NOMO-1 treated with DMSO at 0.1 percent for 48 hours (cell line): ENCODE results near the gene HS2ST1.
"Not testable (repeated sequence)": the region's sequence is repeated elsewhere in the genome, so short reads cannot be mapped to it uniquely, and the experiment has no call there.

Experiments
- DNase-seq: peaks from one replicate; lab custom pipeline; 2025; ENCODE audit not compliant: unreplicated experiment; lab: John Stamatoyannopoulos, UW

Gene HS2ST1

DNA sequence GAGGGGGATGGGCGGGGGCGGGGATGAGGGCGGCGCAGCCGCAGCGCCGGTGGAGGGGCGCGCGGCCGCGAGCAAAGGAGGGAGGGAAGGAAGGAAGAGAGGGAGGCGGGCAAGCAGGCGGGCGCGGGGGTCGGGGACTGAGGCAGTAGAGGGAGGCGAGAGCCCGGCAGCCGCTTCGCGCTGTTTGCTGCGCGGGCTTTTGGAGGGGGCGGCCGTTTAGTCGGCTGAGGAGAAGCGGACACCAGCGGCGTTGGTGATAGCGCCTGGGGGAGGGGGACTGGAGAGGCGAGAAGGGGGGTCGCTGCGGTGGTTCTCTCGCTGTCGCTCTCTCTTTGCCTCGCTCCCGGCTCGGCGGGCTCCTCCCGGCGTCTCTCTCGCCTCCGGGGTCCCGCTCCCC, at the start of gene HS2ST1:
TSS of gene HS2ST1 (plus strand) at position 35 of the 397 bp plus-strand sequence.
- no peak for DNase-seq

DNA sequence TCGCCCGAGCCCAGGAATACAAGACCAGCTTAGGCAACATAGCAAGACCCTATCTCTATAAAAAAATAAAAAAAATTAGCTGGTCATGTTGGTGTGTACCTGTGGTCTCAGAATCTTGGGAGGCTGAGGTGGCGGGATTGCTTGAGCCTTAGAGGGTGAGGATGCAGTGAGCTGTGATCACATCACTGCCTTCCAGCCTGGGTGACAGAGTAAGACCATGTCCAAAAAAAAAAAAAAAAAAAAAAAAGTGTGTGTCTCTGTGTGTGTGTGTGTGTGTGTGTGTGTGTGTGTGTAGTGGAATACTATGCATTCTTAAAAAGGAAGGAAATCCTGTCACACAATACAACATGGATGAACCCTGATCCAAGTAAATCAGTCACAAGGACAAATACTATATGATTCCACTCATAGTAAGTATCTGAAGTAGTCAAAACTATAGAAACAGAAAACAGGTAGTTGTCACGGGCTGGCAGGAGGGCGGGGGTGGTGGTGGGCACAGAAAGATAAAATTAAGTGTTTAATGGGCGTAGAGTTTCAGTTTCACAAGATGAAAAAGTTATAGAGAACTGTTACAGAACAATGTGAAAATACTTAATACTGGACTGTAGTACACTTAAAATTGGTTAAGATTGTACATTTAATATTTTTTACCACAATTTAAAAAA, 48.3 kb upstream of the HS2ST1 start:
- DNase-seq: no peak

DNA sequence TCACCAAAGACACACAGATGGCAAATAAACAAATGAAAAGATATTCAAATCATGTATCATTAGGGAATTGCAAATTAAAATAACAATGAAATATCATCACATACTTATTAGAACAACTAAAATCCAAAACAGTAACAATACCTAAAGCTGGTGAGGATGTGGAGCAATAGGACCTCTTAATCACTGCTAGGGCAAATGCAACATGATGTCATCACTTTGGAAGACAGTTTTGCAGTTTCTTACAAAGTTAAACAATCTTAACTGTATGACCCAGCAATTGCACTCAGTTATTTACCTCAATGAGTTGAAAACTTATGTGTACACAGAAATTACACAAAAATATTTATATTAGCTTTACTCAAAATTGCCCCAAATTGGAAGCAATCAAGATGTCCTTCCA, 47.8 kb upstream of the HS2ST1 start:
- no peak for DNase-seq

DNA sequence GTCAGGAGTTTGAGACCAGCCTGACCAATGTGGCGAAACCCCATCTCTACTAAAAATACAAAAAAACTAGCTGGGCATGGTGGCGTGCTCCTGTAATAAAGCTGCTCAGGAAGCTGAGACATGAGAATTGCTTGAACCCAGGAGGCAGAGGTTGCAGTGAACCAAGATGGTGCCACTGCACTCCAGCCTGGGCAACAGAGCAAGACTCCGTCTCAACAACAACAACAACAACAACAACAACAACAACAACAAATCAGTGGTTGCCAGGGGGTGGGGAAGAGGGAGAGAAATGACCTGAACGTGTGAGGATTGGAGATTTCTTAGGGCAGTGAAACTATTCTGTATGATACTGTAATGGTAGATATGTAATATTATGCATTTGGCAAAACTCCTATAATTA, 47.2 kb upstream of the HS2ST1 start:
- DNase-seq: not testable (repeated sequence)

DNA sequence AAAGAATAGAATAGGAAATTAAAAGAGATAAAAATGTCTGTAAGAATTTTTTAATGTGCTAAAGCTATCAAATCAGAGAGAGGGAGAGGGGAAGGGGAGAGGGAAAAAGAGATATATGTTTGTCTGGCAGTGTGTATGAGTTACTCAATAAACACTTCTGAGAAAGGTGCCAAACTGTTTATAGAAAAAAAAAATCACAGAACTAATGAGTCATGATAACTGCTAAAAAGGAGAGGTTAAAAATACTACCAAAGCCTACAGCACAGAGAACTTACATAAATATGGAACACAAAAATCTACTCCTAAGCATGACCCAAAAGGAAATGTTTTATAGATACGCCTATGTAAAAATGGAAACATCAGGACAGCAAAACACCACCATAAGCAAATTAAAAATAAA, 46.0 kb upstream of the HS2ST1 start:
- peak; percentile 6 for DNase-seq

DNA sequence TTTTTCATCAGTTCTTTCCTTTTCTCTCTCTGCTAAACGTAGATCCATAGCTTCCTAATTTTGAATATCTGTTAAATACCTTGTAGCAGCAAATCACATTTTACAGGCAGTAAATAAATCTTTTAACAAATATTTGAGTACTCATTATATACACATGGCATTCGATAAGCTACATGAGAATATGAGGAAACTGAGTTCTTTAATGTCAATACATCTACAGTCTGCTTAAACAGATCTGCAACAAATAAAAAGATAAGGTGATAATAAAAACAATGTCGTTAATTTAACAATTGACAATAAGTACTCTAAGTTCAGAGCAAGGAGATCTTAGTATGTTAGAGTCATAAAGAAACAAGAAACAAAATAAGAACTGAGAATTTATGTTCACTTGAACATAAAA, 43.4 kb upstream of the HS2ST1 start:
- no peak for DNase-seq

DNA sequence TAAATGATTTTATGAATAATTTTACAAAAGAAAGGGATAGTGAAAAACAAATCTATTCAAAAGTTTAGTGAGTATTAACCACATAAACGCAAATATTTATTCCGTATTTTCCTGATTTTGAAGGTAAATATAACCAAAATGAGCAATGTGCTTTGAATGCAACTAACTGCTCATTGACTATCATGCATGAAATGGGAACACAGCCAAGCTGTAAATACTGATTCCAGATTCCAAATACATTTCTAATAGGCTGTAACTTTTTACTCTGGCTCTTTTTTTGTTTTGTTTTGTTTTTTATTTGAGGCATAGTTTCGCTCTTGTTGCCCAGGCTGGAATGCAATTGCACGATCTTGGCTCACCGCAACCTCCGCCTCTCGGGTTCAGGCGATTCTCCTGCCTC, 42.3 kb upstream of the HS2ST1 start:
- no peak for DNase-seq

DNA sequence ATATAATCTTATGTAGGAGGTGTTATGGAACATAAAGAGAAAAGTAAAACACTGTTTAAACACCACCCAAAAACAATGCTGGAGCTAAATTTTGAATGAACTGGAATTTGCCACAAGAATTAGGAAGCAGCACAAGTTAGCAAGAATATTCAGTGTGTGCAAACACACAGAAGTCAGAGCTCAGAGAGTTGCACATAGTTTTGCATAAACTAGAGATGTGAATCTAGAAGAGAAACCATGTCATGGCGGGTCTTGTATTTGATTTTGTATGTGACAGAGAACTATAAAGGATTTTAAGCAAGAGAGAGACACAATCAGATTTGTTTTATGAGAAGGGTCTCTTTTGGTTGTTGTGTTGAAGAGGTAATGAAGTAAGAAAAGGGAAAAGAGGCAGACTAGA, 38.7 kb upstream of the HS2ST1 start:
- DNase-seq: no peak

DNA sequence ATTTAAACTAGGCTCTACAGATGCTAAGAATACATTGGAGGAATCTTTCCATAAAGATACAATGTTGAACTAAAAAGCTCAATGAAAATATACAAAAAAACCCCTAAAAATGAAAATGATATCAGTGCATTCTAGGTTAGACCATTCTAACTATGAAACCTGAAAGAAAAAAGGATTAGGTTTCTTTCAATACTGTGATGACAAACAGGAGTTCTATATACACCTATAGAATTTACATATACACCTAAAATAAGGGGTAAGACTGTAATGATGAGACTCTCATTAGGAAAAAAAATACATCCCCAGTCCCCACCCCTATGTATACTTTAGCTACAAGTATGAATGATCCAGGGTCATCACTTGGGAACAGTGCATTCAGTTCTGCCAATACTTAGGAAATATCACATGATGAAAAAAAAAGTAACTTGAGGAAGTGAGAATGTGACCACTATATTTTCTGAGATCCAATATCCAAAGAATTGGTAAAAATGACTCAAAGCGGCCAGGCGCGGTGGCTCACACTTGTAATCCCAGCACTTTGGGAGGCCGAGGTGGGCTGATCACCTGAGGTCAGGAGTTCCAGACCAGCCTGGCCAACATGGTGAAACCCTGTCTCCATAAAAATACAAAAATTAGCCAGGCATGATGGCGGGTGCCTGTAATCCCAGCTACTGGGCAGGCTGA, 26.8 kb upstream of the HS2ST1 start:
- DNase-seq: no peak

DNA sequence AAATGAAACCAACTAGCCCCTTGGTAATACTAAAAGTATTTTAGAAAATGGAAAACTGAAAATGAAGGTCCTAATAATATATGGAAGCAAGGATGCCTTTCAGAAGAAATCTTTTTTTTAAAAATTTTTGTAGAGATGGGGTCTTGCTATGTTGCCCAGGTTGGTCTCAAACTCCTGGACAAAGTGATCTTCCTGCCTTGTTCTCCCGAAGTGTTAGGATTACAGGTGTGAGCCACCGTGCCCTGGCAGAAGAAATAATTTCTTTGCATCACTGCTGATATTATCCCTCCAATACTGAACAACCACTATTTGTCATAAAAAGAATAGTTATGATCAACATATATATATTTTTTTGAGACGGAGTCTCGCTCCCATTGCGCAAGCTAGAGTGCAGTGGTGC, 26.1 kb upstream of the HS2ST1 start:
- no peak for DNase-seq

DNA sequence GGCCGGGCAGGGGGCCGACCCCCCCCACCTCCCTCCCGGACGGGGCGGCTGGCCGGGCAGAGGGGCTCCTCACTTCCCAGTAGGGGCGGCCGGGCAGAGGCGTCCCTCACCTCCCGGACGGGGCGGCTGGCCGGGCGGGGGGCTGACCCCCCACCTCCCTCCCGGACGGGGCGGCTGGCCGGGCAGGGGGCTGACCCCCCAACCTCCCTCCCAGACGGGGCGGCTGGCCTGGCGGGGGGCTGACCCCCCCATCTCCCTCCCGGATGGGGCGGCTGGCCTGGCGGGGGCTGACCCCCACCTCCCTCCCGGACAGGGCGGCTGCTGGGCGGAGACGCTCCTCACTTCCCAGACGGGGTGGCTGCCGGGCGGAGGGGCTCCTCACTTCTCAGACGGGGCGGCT, 15.0 kb upstream of the HS2ST1 start:
- not testable (repeated sequence) for DNase-seq

DNA sequence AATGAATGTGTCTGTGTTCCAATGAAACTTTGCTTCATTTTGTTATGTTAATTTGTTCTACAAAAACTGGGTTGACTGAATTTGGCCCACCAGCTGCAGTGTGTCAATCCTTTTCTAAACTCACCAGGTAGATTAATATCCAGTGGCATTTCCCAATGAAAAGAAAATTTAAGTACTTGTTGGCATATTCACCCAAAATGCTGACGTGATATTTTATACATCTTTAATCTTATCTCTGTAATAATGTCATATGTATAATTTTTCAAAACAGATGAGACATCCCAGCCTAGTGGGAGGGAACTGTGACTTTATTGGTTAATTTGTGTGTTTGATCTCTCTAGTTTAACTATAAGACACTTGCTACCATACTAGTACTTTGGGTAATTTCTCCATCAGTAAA, 8.6 kb upstream of the HS2ST1 start:
- DNase-seq: no peak

DNA sequence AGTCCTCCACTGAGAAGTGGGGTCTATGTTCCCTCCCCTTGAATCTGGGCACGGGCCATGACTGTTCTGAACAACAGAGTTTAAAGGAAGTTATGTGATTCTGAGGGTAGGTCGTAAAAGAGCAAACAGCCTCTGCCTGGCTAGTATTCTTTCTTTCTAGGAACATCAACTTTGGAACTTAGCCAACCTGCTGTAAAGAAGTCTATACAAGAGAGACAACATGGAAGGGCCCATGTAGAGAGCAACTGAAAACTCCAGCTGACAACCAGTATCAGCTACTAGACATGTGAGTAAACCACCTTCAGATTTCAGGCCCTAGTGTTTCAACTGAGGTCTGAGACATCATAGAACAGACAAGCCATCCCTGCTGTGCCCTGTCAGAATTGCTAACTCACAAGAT, 8.0 kb upstream of the HS2ST1 start:
- no peak for DNase-seq

DNA sequence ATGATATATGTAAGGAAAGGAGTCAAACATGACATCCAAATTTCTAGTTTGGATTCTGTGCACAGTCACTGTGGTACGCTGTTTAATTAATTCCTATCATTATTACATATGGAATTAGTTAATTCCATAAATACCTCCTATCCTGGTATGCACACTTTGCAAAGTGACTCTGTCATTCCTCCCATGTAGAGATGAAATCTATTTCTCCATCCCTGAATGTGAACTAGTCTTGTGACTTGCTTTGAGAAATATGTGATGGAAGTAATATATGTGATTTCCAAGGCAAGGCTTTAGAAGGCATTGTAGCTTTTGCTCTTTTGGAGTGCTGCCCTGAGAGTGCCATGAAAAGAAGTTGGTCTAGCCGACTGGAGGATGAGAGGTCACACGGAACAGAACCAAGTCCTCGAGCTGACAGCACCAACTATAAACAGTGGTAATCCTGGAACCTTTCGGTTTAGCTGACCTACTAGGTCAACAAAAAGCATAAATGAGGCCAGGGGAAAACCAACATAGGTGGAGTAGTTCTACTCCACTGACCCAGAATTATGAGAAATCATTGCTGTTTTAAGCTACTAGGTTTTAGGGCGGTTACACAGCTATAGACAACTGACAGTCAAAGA, 2.0 kb upstream of the HS2ST1 start:
- DNase-seq: no peak

DNA sequence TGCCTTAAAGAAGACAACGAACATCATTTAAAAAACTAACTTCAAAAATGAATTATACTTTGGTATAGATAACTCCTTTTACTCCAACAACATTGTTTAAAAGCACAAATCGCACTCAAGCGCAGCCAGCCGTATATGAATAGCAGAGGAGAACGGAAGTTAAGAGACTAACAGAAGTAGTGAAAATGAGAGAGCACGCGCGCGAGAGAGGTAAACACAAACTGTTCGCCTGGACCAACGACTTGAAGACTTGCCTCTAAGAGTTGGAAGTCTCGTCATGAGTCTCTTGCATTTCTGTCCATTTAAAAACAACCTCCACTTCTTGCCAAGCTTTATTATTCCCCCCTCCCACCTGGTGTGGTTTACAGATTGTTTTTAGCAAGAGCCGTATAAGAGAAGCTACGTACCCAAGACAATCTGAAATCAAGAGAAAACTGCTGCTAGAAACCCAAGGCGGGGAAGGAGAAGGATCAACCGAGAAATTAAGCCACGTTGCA, 988 bp upstream of the HS2ST1 start:
- peak; percentile 41 for DNase-seq

DNA sequence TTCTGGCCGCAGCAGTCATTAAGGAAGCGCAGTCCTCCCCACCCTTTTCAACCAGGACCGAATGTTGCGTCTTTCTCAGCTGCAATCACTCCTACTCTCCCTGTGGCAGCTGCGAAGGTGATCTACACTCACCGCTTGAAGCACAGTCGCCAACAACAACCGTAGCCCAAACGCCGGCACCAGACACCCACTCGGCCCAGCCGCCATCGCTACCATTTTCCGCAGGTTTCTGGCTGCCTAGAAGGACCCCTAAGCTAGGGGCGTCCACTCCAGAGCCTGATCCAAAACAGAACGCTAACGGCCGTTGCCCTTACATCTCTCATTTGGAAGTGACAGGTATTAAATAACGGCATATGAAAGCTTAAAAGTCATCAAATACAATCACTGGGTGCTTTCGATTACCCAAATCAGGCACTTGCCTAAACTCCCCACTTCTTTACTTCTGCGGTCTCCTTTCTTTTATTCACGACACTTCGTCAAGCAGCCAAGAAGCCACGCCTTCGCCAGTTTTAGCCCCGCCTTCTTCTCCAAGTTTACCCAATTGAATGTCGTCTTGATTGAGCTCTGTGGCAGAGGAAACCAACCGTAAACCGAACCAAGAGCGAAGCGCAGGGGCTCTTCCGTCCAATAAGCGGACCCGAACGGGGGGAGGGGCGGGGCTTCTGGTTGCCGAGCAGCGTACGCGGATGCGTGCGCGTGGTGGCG, 387 bp upstream of the HS2ST1 start, which contains the start of gene SELENOF:
TSS of gene SELENOF (minus strand) at position 231 of the 705 bp plus-strand sequence. CDS start at position 216, 15 bp downstream.
- peak; percentile 99 for DNase-seq

DNA sequence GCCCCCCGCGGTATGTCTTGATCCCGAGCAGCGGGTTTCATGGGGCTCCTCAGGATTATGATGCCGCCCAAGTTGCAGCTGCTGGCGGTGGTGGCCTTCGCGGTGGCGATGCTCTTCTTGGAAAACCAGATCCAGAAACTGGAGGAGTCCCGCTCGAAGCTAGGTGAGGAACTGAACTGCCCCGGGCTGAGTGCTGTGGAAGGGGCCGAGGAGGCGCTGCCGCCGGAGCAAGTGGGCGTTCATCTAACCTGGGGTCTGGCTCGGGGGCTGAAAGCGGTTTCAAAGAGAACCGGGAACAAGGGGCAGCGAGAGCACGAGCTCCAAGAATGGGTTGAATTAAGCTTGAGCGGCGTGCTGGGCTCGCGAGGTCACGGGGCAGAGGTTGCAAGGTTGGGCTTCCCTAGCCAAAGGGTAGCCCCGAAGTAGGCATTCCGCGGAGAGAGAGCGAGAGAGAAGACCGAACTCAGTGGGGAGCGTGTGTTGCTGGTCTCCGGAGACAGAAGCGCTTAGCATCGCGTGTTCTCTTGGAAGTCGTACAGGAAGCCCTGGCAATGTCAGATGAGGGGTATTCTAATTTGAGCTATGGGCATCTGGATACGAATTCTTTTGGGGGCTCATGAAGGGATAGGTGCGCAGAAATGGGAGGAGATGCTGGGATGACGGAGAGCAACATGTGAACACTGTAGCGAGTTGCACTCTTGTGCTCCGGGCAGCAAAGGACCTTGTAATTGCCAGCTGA, 732 bp downstream of the HS2ST1 start:
- peak; percentile 42 for DNase-seq

DNA sequence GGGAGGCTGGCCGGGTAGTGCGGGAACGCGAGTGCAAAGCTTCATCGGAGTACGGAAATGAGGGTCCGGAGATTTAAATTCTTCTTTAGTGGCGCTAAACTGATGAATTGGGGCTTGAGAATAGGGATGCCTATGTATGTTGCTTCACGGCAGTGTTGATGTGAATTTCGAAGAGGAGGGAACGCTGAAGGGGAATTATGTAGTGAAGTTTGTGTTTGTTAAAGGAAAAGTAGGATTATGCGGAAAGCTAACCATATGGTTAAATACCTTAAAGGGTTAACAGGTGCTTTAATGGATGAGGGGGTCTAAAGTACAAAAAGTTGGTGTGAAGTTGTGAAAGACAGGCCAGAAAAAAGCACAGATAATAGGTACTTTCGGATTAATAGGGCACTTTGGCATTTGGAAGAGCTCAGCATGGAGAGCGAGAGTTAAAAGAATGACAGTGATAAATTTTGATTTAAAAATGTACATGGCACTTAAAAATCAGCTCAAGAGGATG, 1.4 kb downstream of the HS2ST1 start:
- no peak for DNase-seq

DNA sequence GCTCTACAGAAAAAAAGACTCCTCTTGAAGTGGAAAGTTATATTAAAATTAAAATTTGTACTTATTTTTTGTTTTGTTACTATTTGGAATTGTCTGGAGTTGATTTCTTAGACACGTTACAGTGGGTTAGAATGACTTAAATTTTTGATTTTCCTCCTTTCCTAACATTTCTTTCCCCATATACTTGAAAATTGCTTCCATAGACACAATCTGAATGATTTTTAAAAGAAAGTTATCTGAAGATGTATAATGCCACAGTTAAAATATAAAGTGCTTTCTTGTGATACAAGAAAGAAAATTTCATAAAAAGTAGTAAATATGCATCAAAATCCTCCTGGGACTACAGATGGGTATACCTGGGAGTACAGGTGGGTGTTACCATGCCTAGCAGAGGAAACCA, 2.3 kb downstream of the HS2ST1 start:
- DNase-seq: no peak

DNA sequence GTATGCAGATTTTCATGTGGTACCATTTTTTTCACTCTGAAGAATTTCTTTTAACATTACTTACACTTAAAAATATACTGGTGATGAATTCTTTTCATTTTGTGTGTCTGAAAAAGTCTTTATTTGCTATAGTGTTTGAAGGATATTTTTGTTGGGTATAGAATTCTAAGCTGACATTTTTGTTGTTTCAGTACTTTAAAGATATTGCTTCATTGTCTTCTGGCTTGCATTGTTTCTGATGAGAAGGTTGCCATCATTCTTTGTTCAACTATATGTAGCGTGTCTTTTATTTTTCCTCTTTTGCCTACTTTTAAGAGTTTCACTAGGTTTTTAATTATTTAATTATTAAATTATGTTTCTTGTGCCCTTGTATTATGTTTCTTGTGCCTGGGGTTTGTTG, 8.0 kb downstream of the HS2ST1 start:
- no peak for DNase-seq
